Suppressor macrophage (primary cell): ENCODE data around the gene MT1E.
"Not testable (repeated sequence)": the region's sequence is repeated elsewhere in the genome, so short reads cannot be mapped to it uniquely, and the experiment has no call there.

Experiments
- DNase-seq, 4 experiments: peaks; one replicate each; pipeline ENCODE4 v3.0.0-alpha.2; 2020 to 2022

Gene MT1E

GRCh38 chr16:56607109-56607618, 18.4 kb upstream of the MT1E start:
- peak in 3 of 4 experiments; percentile 40 to 53 (median 49) for DNase-seq

GRCh38 chr16:56607675-56608042, 17.9 kb upstream of the MT1E start:
- DNase-seq: no peak

GRCh38 chr16:56608043-56608875, 17.3 kb upstream of the MT1E start, which contains the start of gene MT2A:
Gene MT2A (plus strand): TSS chr16:56608584. CDS start chr16:56608656, 72 bp downstream.
- peak; percentile 98 to 99 (median 98) for DNase-seq

GRCh38 chr16:56608876-56609462, 16.6 kb upstream of the MT1E start:
- peak in 1 of 4 experiments; percentile 16 for DNase-seq

- peak; percentile 93 to 99 (median 96) for DNase-seq
Observed at GRCh38 chr16:56609463-56609921, 16.1 kb upstream of the MT1E start.

GRCh38 chr16:56610017-56610608, 15.5 kb upstream of the MT1E start:
- peak; percentile 90 to 96 (median 94) for DNase-seq

- no peak for DNase-seq
Observed at GRCh38 chr16:56610609-56611111, 14.9 kb upstream of the MT1E start.

GRCh38 chr16:56611281-56611833, 14.2 kb upstream of the MT1E start:
- DNase-seq: peak in 2 of 4 experiments; percentile 37 to 59

- no peak for DNase-seq
Observed at GRCh38 chr16:56613706-56614105, 11.9 kb upstream of the MT1E start.

GRCh38 chr16:56614549-56614991, 11.0 kb upstream of the MT1E start:
- no peak for DNase-seq

GRCh38 chr16:56615353-56615752, 10.2 kb upstream of the MT1E start:
- DNase-seq: no peak

GRCh38 chr16:56616608-56617211, 8.9 kb upstream of the MT1E start:
- no peak for DNase-seq

GRCh38 chr16:56617212-56618085, 8.1 kb upstream of the MT1E start:
- peak in 3 of 4 experiments; percentile 34 to 55 (median 53) for DNase-seq

GRCh38 chr16:56618138-56618537, 7.4 kb upstream of the MT1E start:
- no peak for DNase-seq

GRCh38 chr16:56620339-56620897, 5.2 kb upstream of the MT1E start:
- no peak for DNase-seq

- not testable (repeated sequence) for DNase-seq
Observed at GRCh38 chr16:56621665-56622445, 3.7 kb upstream of the MT1E start.

- DNase-seq: not testable (repeated sequence)
Observed at GRCh38 chr16:56623184-56623583, 2.4 kb upstream of the MT1E start.

GRCh38 chr16:56623637-56624036, 1.9 kb upstream of the MT1E start:
- peak in 2 of 4 experiments; percentile 30 to 47 for DNase-seq

- peak; percentile 31 to 61 (median 39) for DNase-seq
Observed at GRCh38 chr16:56625943-56626654, 518 bp downstream of the MT1E start.
